H1 (cell line): Measurements from ENCODE around the gene TMEM238. TPM values are rescaled to one million over a fixed set of nuclear protein-coding genes. Genes with fewer than 3 reads are reported as not detected.

Source experiments
- CTCF ChIA-PET: fragments of 300-600 bp; sonication (Branson Sonifier 250); formaldehyde crosslinking; loops from one replicate; lab custom pipeline; 2021; ENCODE audit not compliant: partially characterized antibody; lab: Charles Lee
- POLR2A ChIA-PET: fragments of 300-600 bp; sonication (Branson Sonifier 250); formaldehyde crosslinking; loops from one replicate; lab custom pipeline; 2021; ENCODE audit warnings: inconsistent platforms; ENCODE audit not compliant: partially characterized antibody; lab: Charles Lee
- DNase-seq, 2 experiments: peaks; one replicate each; pipeline versions ENCODE4 v3.0.0 to v3.0.0-alpha.2; 2010 to 2022; ENCODE audit warnings: low spot score in 2 of 2, low read depth in 1 of 2, mixed read lengths in 1 of 2
- FAIRE-seq: peaks from 2 replicates; lab custom pipeline; 2011; peaks lifted over from hg19 to GRCh38; lab: Jason Lieb, UNC
- H2AFZ ChIP-seq: 2 replicates; pipeline ENCODE4 v1.8.1; 2012; ENCODE audit warnings: low read length, inconsistent platforms
- H2AK5ac ChIP-seq: 2 replicates; pipeline ENCODE4 v1.6.1; 2013; ENCODE audit warnings: low read depth, low read length
- H2BK120ac ChIP-seq: replicated peaks from 2 replicates; pipeline ENCODE3; 2013; ENCODE audit warnings: low read depth, low read length, inconsistent platforms
- H2BK12ac ChIP-seq: 2 replicates; pipeline ENCODE4 v1.6.1; 2013; ENCODE audit warnings: low read depth, low read length
- H2BK15ac ChIP-seq: 2 replicates; pipeline ENCODE4 v1.6.1; 2013; ENCODE audit warnings: low read length
- H2BK20ac ChIP-seq: 2 replicates; pipeline ENCODE4 v1.6.1; 2013; ENCODE audit warnings: low read length
- H2BK5ac ChIP-seq: 2 replicates; pipeline ENCODE4 v1.6.1; 2013; ENCODE audit warnings: low read depth, low read length
- H3K14ac ChIP-seq: 2 replicates; pipeline ENCODE4 v1.6.1; 2013; ENCODE audit warnings: inconsistent platforms; ENCODE audit not compliant: insufficient read length
- H3K18ac ChIP-seq: 2 replicates; pipeline ENCODE4 v1.6.1; 2013; ENCODE audit warnings: low read length; ENCODE audit errors: extremely low read depth
- H3K23ac ChIP-seq: 2 replicates; pipeline ENCODE4 v1.6.1; 2013; ENCODE audit warnings: inconsistent platforms; ENCODE audit not compliant: insufficient read length
- H3K23me2 ChIP-seq: 2 replicates; pipeline ENCODE4 v1.6.1; 2013; ENCODE audit warnings: low read depth, low read length
- H3K27ac ChIP-seq: 2 replicates; pipeline ENCODE4 v1.6.1; 2011; ENCODE audit warnings: low read depth, low read length, inconsistent platforms
- H3K27me3 ChIP-seq, 4 experiments: replicated peaks in 1 of 4; 1 replicate in 1 of 4; 2 replicates in 3 of 4; pipeline versions ENCODE4 v1.6.1 to v1.8.1; 2011 to 2013; ENCODE audit warnings: low read length in 3 of 4, mild to moderate bottlenecking in 3 of 4, inconsistent platforms in 2 of 4, mixed read lengths in 2 of 4, moderate library complexity in 1 of 4; ENCODE audit not compliant: control insufficient read depth in 3 of 4, insufficient read depth in 3 of 4; ENCODE audit errors: extremely low read depth in 1 of 4
- H3K36me3 ChIP-seq, 4 experiments: 2 replicates each; pipeline versions ENCODE4 v1.6.1 to v1.8.1; 2011 to 2013; ENCODE audit warnings: mild to moderate bottlenecking in 4 of 4, low read length in 3 of 4, moderate library complexity in 2 of 4, control low read depth in 1 of 4, inconsistent platforms in 1 of 4; ENCODE audit not compliant: insufficient read depth in 4 of 4, control insufficient read depth in 2 of 4
- H3K4ac ChIP-seq: replicated peaks from 2 replicates; pipeline ENCODE3; 2013; ENCODE audit warnings: low read length, low read depth, mixed read lengths, inconsistent platforms; ENCODE audit not compliant: insufficient read length
- H3K4me1 ChIP-seq, 4 experiments: replicated peaks in 1 of 4; 1 replicate in 1 of 4; 2 replicates in 3 of 4; pipeline versions ENCODE4 v1.6.1 to v1.8.1; 2011 to 2013; ENCODE audit warnings: low read length in 3 of 4, inconsistent platforms in 2 of 4, mixed read lengths in 1 of 4; ENCODE audit not compliant: insufficient read depth in 4 of 4, control insufficient read depth in 3 of 4
- H3K4me2 ChIP-seq, 2 experiments: 2 replicates each; pipeline versions ENCODE4 v1.6.1 to v1.8.1; 2011 to 2013; ENCODE audit warnings: low read depth in 2 of 2, low read length in 2 of 2, control low read depth in 1 of 2, inconsistent platforms in 1 of 2, mild to moderate bottlenecking in 1 of 2; ENCODE audit not compliant: insufficient read depth in 1 of 2
- H3K4me3 ChIP-seq, 4 experiments: fragments of 200-600, 300-600 bp in 1 of 4; sonication (generic), shearing (Covaris generic), sonication (Bioruptor Twin) in 1 of 4; 2 replicates each; pipeline versions ENCODE4 v1.5.1 to v1.8.1; 2011 to 2016; ENCODE audit warnings: low read length in 4 of 4, low read depth in 3 of 4, control low read depth in 2 of 4, inconsistent platforms in 2 of 4, mild to moderate bottlenecking in 2 of 4, mixed read lengths in 1 of 4, moderate library complexity in 1 of 4; ENCODE audit not compliant: insufficient read depth in 2 of 4; ENCODE audit errors: extremely low read depth in 1 of 4
- H3K56ac ChIP-seq: replicated peaks from 2 replicates; pipeline ENCODE3; 2013; ENCODE audit warnings: low read depth, mild to moderate bottlenecking, mixed read lengths, low read length, inconsistent platforms; ENCODE audit not compliant: insufficient read length
- H3K79me1 ChIP-seq: 2 replicates; pipeline ENCODE4 v1.6.1; 2013; ENCODE audit warnings: low read depth, low read length, control low read depth
- H3K79me2 ChIP-seq, 2 experiments: 2 replicates each; pipeline versions ENCODE4 v1.6.1 to v1.8.1; 2012 to 2013; ENCODE audit warnings: low read length in 2 of 2, mild to moderate bottlenecking in 2 of 2, inconsistent platforms in 1 of 2; ENCODE audit not compliant: insufficient read depth in 2 of 2, control insufficient read depth in 1 of 2
- H3K9ac ChIP-seq, 4 experiments: replicated peaks in 1 of 4; 1 replicate in 1 of 4; 2 replicates in 3 of 4; pipeline versions ENCODE4 v1.6.1 to v1.8.1; 2011 to 2013; ENCODE audit warnings: low read depth in 3 of 4, low read length in 3 of 4, control low read depth in 2 of 4, mild to moderate bottlenecking in 2 of 4, moderate library complexity in 2 of 4, inconsistent platforms in 1 of 4; ENCODE audit errors: extremely low read depth in 1 of 4
- H3K9me3 ChIP-seq, 2 experiments: 2 replicates each; pipeline versions ENCODE4 v1.6.1 to v1.8.1; 2012 to 2013; ENCODE audit warnings: mild to moderate bottlenecking in 2 of 2, moderate library complexity in 2 of 2, control low read depth in 1 of 2, inconsistent platforms in 1 of 2, low read depth in 1 of 2, low read length in 1 of 2, mixed read lengths in 1 of 2; ENCODE audit not compliant: insufficient read depth in 2 of 2
- H4K20me1 ChIP-seq, 2 experiments: replicated peaks in 1 of 2; 2 replicates each; pipeline versions ENCODE3 to v1.8.1; 2011 to 2013; ENCODE audit warnings: inconsistent platforms in 2 of 2, low read length in 2 of 2, mild to moderate bottlenecking in 1 of 2; ENCODE audit not compliant: insufficient read depth in 2 of 2, control insufficient read depth in 1 of 2
- H4K5ac ChIP-seq: 2 replicates; pipeline ENCODE4 v1.6.1; 2013; ENCODE audit warnings: low read length, low read depth, mixed read lengths, inconsistent platforms; ENCODE audit not compliant: insufficient read length
- H4K8ac ChIP-seq: 2 replicates; pipeline ENCODE4 v1.8.0; 2013; ENCODE audit warnings: mild to moderate bottlenecking, moderate library complexity, low read length, inconsistent platforms; ENCODE audit not compliant: insufficient read depth; ENCODE audit errors: extremely low read depth
- H4K91ac ChIP-seq: replicated peaks from 2 replicates; pipeline ENCODE3; 2013; ENCODE audit warnings: low read length, mixed read lengths, inconsistent platforms; ENCODE audit not compliant: insufficient read length
- BCL11A ChIP-seq, 2 experiments: IDR thresholded peaks; one replicate each; pipeline ENCODE4 v1.6.1; 2011; ENCODE audit warnings: low read depth in 2 of 2, low read length in 2 of 2, mild to moderate bottlenecking in 2 of 2
- CTBP2 ChIP-seq: IDR thresholded peaks from 2 replicates; pipeline ENCODE4 v1.7.0; 2011; ENCODE audit warnings: borderline replicate concordance, mild to moderate bottlenecking, moderate library complexity, mixed read lengths, low read length; ENCODE audit not compliant: insufficient read depth, insufficient read length
- EP300 ChIP-seq, 2 experiments: IDR thresholded peaks; 1 replicate in 1 of 2; 2 replicates in 1 of 2; pipeline ENCODE4 v1.6.1; 2011 to 2012; ENCODE audit warnings: low read depth in 2 of 2, low read length in 2 of 2, mild to moderate bottlenecking in 2 of 2, borderline replicate concordance in 1 of 2, inconsistent platforms in 1 of 2, moderate library complexity in 1 of 2
- GABPA ChIP-seq: IDR thresholded peaks from 2 replicates; pipeline ENCODE4 v1.6.1; 2011; ENCODE audit warnings: mild to moderate bottlenecking, low read length, moderate library complexity, borderline replicate concordance; ENCODE audit not compliant: insufficient read depth
- JUN ChIP-seq: IDR thresholded peaks from 2 replicates; pipeline ENCODE4 v1.6.1; 2011; ENCODE audit warnings: low read depth, mild to moderate bottlenecking, improper control_type of control experiment, low read length
- SP1 ChIP-seq: IDR thresholded peaks from 2 replicates; pipeline ENCODE4 v1.6.1; 2011; ENCODE audit warnings: low read depth, low read length
- SP4 ChIP-seq: IDR thresholded peaks from 2 replicates; pipeline ENCODE4 v1.6.1; 2012; ENCODE audit warnings: low read length, inconsistent platforms
- TCF12 ChIP-seq: IDR thresholded peaks from 2 replicates; pipeline ENCODE4 v1.6.1; 2011; ENCODE audit warnings: low read depth, mild to moderate bottlenecking, low read length
- YY1 ChIP-seq: IDR thresholded peaks from 2 replicates; pipeline ENCODE4 v1.6.1; 2011; ENCODE audit warnings: low read depth, mild to moderate bottlenecking, low read length
- WGBS, 2 experiments: shearing (Covaris generic) in 1 of 2; methylation state at CpG; one replicate each; pipeline versions ENCODE4 v1.1.6 to v1.1.7; 2013 to 2015; ENCODE audit warnings: low lambda C conversion rate in 2 of 2, mixed read lengths in 2 of 2, inconsistent platforms in 1 of 2, low coverage in 1 of 2, missing lambda C conversion rate in 1 of 2; ENCODE audit not compliant: insufficient replicate concordance in 2 of 2, insufficient coverage in 1 of 2, insufficient read length in 1 of 2; ENCODE audit errors: extremely low coverage in 1 of 2, missing lambda C conversion rate in 1 of 2; 5-methylcytosine and 5-hydroxymethylcytosine counted together
- polyA plus RNA-seq, 7 experiments: library from polyadenylated mRNA; depleted of rRNA in 3 of 7; stranded (reverse) in 5 of 7; unstranded in 2 of 7; fragments of >200 nt in 5 of 7; fragments of 200-250 nt in 2 of 7; gene quantifications; 1 replicate in 5 of 7; 2 replicates in 1 of 7; 4 replicates in 1 of 7; pipeline versions ENCODE4 v1.2.1 to v1.2.3, GENCODE V29; 2011 to 2013; ENCODE audit warnings: missing spikeins in 2 of 7, mixed read lengths in 2 of 7
- total RNA-seq: library from RNA; stranded (reverse); fragmentation: NEBNext Ultra II Directional; extraction: Animal tissue kit (Norgen Biotek cat#: 25700); gene quantifications from 2 replicates; pipeline ENCODE4 v1.2.1, GENCODE V29; 2021

TMEM238 gene
- total and polyA plus RNA-seq, 2 of the 8 experiments (the other 6 are each of a cell fraction or from before 2014, with no cell fraction given): 0.53 to 3.8 TPM

DNA sequence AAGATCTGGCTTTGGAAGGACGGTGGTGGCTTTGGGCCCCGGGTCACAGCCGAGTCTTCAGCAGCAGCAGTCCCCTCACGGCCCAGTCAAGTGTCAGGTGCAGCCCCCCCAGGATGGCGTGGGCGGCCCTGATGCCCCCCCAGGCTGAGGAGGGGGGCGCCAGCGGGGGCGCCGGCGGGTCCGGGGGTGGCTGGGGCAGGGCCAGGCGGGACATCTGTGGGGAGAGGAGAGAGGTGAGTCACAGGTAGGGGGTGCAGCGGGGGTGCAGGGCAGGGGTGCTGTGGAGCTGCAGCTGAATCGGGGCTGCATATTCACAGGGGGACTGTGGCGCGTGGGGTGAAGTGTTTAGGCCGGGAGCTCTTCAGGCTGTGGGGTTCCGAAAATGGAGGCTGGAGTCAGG is 18.1 kb downstream of the TMEM238 start:
- H3K56ac ChIP-seq: no peak overlapping the region
- no peak overlapping the region for H2BK12ac ChIP-seq
- no peak for DNase-seq
- peaks cover 0 to 23% (median 17%) of the 10 kb centered on the region in 4 experiments; a peak in 6 of 7 replicates for H3K4me1 ChIP-seq
- no peaks in the 10 kb centered on the region for H3K36me3 ChIP-seq
- no peak for FAIRE-seq
- H2BK120ac ChIP-seq: no peak overlapping the region
- peak overlapping the region; percentile 41 for H4K8ac ChIP-seq
- POLR2A ChIA-PET: interaction anchor here (0.6 to 1.6 kb wide), 9 partner anchors 9 to 86 kb away, joined by 3 to 9 read pairs (median 3); partner anchors contain the start of genes HSPBP1, TMEM190, TMEM238 and UBE2S
- H2BK15ac ChIP-seq: no peak overlapping the region
- peaks cover 9% of the 10 kb centered on the region; the same call in 1 of the 2 replicates for H3K23me2 ChIP-seq
- no peak for TF ChIP-seq TCF12
- no peak for TF ChIP-seq CTBP2
- no peak for TF ChIP-seq EP300 (IDR thresholded peaks at IDR 0.05; ENCODE audit: borderline replicate concordance in 1 of 2, low read depth in 2 of 2, low read length in 2 of 2)
- no peak for TF ChIP-seq JUN
- TF ChIP-seq SP1: no peak
- TF ChIP-seq YY1: no peak
- no peak for TF ChIP-seq GABPA
- TF ChIP-seq SP4: no peak
- TF ChIP-seq BCL11A (IDR thresholded peaks at IDR 0.05; ENCODE audit: low read depth in 2 of 2, low read length in 2 of 2): no peak
- H4K20me1 ChIP-seq: no peaks in the 10 kb centered on the region
- WGBS, 2 experiments: 86% methylated on average over 12 of the region's 19 CpGs; no CpG with 5 or more reads in 1 of the 2 experiments
- no peaks in the 10 kb centered on the region for H3K79me2 ChIP-seq
- no peak overlapping the region for H2AFZ ChIP-seq
- no peak overlapping the region for H2BK5ac ChIP-seq
- H3K27ac ChIP-seq: no peak overlapping the region
- H3K18ac ChIP-seq: no peak overlapping the region
- H3K14ac ChIP-seq: no peak overlapping the region
- H3K4ac ChIP-seq: no peak overlapping the region
- CTCF ChIA-PET: interaction anchor here (0.5 to 1.6 kb wide), 7 partner anchors 10 to 187 kb away, joined by 3 to 9 read pairs (median 4); no protein-coding TSS in a partner anchor
- H3K9me3 ChIP-seq: no peaks in the 10 kb centered on the region
- no peak overlapping the region for H3K23ac ChIP-seq
- no peak overlapping the region for H3K4me2 ChIP-seq
- no peaks in the 10 kb centered on the region for H3K79me1 ChIP-seq
- peaks cover 4 to 28% (median 25%) of the 10 kb centered on the region in 4 experiments for H3K27me3 ChIP-seq
- H3K4me3 ChIP-seq: no peak overlapping the region
- H4K91ac ChIP-seq: no peak overlapping the region
- no peak overlapping the region for H2BK20ac ChIP-seq
- H3K9ac ChIP-seq: no peak overlapping the region
- no peak overlapping the region for H2AK5ac ChIP-seq
- H4K5ac ChIP-seq: no peak overlapping the region
